HEK293 (cell line): ENCODE measurements around the gene JPH4.

Experiments used
- CTCF ChIP-seq: fragments of 450-650 bp; formaldehyde crosslinking; IDR thresholded peaks from 2 replicates; pipeline ENCODE4 v1.5.1; 2016; ENCODE audit warnings: missing biosample characterization, missing genetic modification characterization
- REPIN1 ChIP-seq: fragments of 450-650 bp; formaldehyde crosslinking; IDR thresholded peaks from 2 replicates; pipeline ENCODE4 v1.5.1; 2017; ENCODE audit warnings: missing biosample characterization, missing genetic modification characterization, low read depth
- TCF7L2 ChIP-seq: IDR thresholded peaks from 2 replicates; pipeline ENCODE4 v1.6.1; 2011; ENCODE audit warnings: low read depth, mild to moderate bottlenecking, inconsistent platforms, low read length, moderate library complexity, borderline replicate concordance
- ZBTB17 ChIP-seq: fragments of 450-650 bp; formaldehyde crosslinking; IDR thresholded peaks from 2 replicates; pipeline ENCODE4 v1.5.1; 2016; ENCODE audit warnings: missing biosample characterization, missing genetic modification characterization
- ZBTB26 ChIP-seq: fragments of 450-650 bp; formaldehyde crosslinking; optimal IDR thresholded peaks from 2 replicates; pipeline ENCODE3; 2016; ENCODE audit warnings: missing biosample characterization, mild to moderate bottlenecking, missing genetic modification characterization
- ZNF174 ChIP-seq: fragments of 450-650 bp; formaldehyde crosslinking; IDR thresholded peaks from 2 replicates; pipeline ENCODE4 v1.5.0; 2017; ENCODE audit warnings: missing biosample characterization, mild to moderate bottlenecking, missing genetic modification characterization
- ZNF23 ChIP-seq: fragments of 450-650 bp; formaldehyde crosslinking; IDR thresholded peaks from 2 replicates; pipeline ENCODE4 v1.5.1; 2016; ENCODE audit warnings: missing biosample characterization, missing genetic modification characterization, borderline replicate concordance
- ZNF426 ChIP-seq: fragments of 450-650 bp; formaldehyde crosslinking; IDR thresholded peaks from 2 replicates; pipeline ENCODE4 v1.5.1; 2017; ENCODE audit warnings: missing biosample characterization, missing genetic modification characterization, mild to moderate bottlenecking, inconsistent platforms, moderate library complexity

GRCh38 chr14:23543403-23543802 lies 35.2 kb downstream of the JPH4 start:
- TF ChIP-seq ZNF23 (tag by site-specific recombination) (no peak), REPIN1 (tag by site-specific recombination) (no peak), CTCF (no peak), ZBTB17 (tag by site-specific recombination) (no peak), ZNF426 (tag by site-specific recombination) (no peak), TCF7L2 (no peak), ZBTB26 (tag by site-specific recombination) (no peak), ZNF174 (tag by site-specific recombination) (no peak)
